ENCODE measurements around the gene KIF19. TPM values are rescaled to one million over a fixed set of nuclear protein-coding genes. Genes with fewer than 3 reads are reported as not detected.
"Not testable (repeated sequence)": the region's sequence is repeated elsewhere in the genome, so short reads cannot be mapped to it uniquely, and the experiment has no call there.

The KIF19 gene, protein sequence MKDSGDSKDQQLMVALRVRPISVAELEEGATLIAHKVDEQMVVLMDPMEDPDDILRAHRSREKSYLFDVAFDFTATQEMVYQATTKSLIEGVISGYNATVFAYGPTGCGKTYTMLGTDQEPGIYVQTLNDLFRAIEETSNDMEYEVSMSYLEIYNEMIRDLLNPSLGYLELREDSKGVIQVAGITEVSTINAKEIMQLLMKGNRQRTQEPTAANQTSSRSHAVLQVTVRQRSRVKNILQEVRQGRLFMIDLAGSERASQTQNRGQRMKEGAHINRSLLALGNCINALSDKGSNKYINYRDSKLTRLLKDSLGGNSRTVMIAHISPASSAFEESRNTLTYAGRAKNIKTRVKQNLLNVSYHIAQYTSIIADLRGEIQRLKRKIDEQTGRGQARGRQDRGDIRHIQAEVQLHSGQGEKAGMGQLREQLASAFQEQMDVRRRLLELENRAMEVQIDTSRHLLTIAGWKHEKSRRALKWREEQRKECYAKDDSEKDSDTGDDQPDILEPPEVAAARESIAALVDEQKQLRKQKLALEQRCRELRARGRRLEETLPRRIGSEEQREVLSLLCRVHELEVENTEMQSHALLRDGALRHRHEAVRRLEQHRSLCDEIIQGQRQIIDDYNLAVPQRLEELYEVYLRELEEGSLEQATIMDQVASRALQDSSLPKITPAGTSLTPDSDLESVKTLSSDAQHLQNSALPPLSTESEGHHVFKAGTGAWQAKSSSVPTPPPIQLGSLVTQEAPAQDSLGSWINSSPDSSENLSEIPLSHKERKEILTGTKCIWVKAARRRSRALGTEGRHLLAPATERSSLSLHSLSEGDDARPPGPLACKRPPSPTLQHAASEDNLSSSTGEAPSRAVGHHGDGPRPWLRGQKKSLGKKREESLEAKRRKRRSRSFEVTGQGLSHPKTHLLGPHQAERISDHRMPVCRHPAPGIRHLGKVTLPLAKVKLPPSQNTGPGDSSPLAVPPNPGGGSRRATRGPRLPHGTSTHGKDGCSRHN
- polyA plus RNA-seq (ENCODE audit: low read depth in 6 of 6): not detected

DNA sequence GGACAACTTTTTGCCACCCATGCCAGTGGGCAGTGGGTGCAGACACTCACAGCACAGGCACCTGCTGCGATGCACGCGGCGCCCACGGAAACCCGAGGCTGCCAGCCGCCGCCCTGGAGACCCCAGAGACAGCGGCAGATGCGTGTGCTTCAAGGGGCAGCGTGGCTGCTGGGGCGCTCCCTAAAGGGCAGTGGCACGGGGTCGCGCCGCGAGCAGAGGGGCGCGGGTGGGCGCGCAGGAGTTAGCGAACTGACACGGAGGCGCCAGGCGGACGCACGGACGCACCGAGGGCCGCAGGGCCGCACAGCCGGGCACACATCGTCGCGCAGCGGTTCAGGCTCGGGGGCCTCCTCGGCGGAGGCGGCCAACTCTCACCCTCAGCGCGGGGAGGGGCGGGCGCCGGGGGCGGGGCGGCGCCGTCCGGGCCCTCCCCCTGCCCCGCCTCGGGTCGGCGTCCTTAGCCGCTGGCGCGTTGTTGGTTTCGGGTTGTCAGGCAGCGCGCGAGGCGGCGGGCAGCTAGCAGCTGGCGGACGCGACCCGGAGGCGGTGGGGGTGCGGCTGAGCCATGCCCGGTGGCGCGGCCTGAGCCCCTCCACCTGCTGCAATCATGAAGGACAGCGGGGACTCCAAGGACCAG is at the start of gene KIF19:
Gene KIF19, plus strand, starts transcription at position 484 of the 637 bp plus-strand sequence. Its CDS starts 124 bp downstream, at position 608.
- peak; percentile 35 to 49 for ATAC-seq (ENCODE audit: low read depth in 2 of 2)

DNA sequence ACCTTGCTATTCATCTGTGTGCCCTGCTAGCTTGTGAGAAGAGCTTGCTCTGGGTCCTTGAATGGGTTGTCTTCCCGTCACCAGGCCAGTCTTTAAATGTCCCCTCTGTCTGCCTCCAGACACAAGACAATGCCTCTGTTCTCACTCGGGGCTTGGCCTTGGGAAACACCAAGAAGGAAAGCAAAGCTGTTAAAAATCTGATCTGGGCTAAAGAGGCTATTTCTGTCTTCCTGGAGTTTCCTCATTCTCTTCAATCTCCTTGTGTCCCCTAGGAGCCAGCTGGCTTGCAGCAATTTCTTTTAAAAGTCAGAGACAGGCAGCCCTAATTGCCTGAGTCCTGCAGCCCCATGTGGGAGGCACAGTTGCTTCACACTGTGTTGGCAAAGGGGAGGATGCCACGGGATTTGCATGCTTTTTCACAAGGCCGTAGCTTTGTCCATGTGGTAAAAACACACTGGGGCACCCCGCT is 49.5 kb upstream of the KIF19 start:
- peaks cover 0 to 7% of the 10 kb centered on the region in 2 donors for H3K36me3 Mint-ChIP-seq
- H3K4me1 Mint-ChIP-seq: peaks cover 10 to 24% (median 12%) of the 10 kb centered on the region in 3 donors
- peak overlapping the region in 1 of 8 donors; percentile 29 for H3K4me3 Mint-ChIP-seq
- ATAC-seq (ENCODE audit: low read depth in 2 of 2) (no peak), DNase-seq (no peak)
- peaks cover 6 to 48% (median 47%) of the 10 kb centered on the region in 3 donors for H3K27me3 Mint-ChIP-seq
- peak overlapping the region in 1 of 6 donors; percentile 47 for H3K27ac Mint-ChIP-seq
- H3K9me3 Mint-ChIP-seq: peaks cover 0 to 1% (median 0%) of the 10 kb centered on the region in 7 donors

More for the DNA sequence above, at the start of gene KIF19:
- H3K4me3 Mint-ChIP-seq: peak within 1 kb of the TSS in 6 of 8 donors; percentile 28 to 75 (median 62)
- peaks cover 0 to 1% (median 0%) of the 10 kb centered on the region in 7 donors for H3K9me3 Mint-ChIP-seq
- H3K4me1 Mint-ChIP-seq: peaks cover 0 to 21% (median 0%) of the 10 kb centered on the region in 3 donors
- H3K36me3 Mint-ChIP-seq: no peaks in the 10 kb centered on the region
- no peak within 1 kb of the TSS for H3K27ac Mint-ChIP-seq
- peaks cover 38 to 67% (median 65%) of the 10 kb centered on the region in 3 donors for H3K27me3 Mint-ChIP-seq
- DNase-seq: no peak

DNA sequence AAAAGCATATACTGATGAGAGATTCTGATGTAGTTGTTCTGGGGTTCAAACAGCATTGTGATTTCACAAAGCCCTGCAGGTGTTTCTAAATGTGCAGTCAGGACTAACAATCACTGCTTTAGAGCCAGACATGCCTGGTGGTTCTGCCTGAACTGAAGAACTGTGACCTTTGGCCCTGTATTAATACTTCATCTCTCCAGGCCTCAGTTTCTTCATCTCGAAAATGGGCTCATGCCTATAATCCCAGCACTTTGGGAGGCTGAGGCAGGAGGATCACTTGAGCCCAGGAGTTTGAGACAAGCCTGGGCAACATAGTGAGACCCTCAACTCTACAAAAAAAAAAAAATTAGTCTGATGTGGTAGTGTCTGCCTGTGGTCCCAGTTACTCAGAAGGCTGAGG is 48.1 kb upstream of the KIF19 start:
- Mint-ChIP-seq H3K27me3 (peaks cover 6 to 44% (median 44%) of the 10 kb centered on the region in 3 donors), H3K27ac (no peak overlapping the region), H3K4me3 (no peak overlapping the region), H3K36me3 (peaks cover 0 to 7% of the 10 kb centered on the region in 2 donors), H3K4me1 (peaks cover 10 to 25% (median 12%) of the 10 kb centered on the region in 3 donors), H3K9me3 (no peaks in the 10 kb centered on the region)
- DNase-seq (no peak), ATAC-seq (ENCODE audit: low read depth in 2 of 2) (no peak)

DNA sequence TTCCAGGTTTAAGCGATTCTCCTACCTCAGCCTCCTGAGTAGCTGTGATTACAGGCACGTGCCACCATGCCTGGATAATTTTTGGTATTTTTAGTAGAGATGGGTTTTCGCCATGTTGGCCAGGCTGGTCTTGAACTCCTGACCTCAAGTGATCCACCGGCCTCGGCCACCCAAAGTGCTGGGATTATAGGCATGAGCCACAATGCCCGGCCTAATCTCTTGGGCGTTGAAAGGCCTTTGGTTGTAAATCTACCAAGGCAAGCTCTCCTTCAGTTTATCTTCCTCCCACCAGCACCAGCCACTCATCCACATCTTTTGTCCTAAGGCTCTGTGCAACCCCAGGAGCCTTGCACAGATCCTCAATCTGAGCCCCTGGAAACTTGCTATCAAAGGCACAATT is 46.4 kb upstream of the KIF19 start:
- Mint-ChIP-seq H3K27me3 (peaks cover 3 to 31% (median 31%) of the 10 kb centered on the region in 3 donors), H3K4me1 (peaks cover 1 to 16% (median 3%) of the 10 kb centered on the region in 3 donors), H3K27ac (peak overlapping the region in 1 of 6 donors; percentile 89)
- not testable (repeated sequence) for H3K36me3 Mint-ChIP-seq; DNase-seq; ATAC-seq (ENCODE audit: low read depth in 2 of 2); H3K4me3 Mint-ChIP-seq; H3K9me3 Mint-ChIP-seq

DNA sequence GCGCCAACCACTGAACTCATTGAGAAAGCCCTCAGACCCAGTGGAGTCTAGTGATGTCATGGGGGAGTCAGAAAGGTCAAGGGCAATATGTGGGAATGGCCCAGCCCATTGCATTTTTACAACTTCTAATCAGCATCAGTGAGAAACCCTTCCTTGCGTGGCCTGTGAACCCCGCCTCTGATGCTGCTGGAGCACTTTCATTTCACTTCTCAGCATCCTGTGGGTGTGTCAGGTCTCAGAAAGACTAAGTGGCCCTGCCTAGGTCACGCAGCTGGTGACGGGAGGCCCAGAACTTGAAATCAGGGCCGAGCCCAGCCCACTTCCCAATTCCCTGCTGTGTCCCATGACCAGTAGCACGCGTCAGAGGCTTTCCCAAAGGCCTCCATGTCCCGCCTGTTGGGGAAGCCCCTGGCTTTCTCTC is 45.9 kb upstream of the KIF19 start:
- Mint-ChIP-seq H3K4me3 (no peak overlapping the region), H3K27ac (no peak overlapping the region), H3K27me3 (peaks cover 0 to 31% (median 26%) of the 10 kb centered on the region in 3 donors), H3K36me3 (peaks cover 0 to 7% of the 10 kb centered on the region in 2 donors), H3K4me1 (peaks cover 0 to 16% (median 0%) of the 10 kb centered on the region in 3 donors), H3K9me3 (no peaks in the 10 kb centered on the region)
- ATAC-seq (ENCODE audit: low read depth in 2 of 2): peak; percentile 27 to 37
- DNase-seq: no peak

DNA sequence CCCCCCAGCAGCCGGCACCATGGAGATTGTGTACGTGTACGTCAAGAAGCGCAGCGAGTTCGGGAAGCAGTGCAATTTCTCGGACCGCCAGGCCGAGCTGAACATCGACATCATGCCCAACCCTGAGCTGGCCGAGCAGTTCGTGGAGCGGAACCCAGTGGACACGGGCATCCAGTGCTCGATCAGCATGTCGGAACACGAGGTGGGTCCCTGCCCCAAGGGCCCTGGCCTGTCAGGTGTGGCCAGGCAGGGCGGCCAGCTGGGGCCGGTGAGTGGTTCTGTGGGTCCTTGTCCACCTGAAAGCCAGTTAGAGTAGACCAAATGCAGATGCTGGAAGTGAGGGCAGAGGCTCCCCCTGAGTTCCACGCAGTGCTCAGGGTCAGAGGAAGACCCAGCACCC is 44.2 kb upstream of the KIF19 start:
- Mint-ChIP-seq H3K27me3 (peaks cover 4 to 15% (median 10%) of the 10 kb centered on the region in 3 donors), H3K27ac (no peak overlapping the region), H3K9me3 (no peaks in the 10 kb centered on the region), H3K36me3 (no peaks in the 10 kb centered on the region), H3K4me3 (no peak overlapping the region), H3K4me1 (peaks cover 0 to 14% (median 0%) of the 10 kb centered on the region in 3 donors)
- ATAC-seq (ENCODE audit: low read depth in 2 of 2) (no peak), DNase-seq (no peak)

DNA sequence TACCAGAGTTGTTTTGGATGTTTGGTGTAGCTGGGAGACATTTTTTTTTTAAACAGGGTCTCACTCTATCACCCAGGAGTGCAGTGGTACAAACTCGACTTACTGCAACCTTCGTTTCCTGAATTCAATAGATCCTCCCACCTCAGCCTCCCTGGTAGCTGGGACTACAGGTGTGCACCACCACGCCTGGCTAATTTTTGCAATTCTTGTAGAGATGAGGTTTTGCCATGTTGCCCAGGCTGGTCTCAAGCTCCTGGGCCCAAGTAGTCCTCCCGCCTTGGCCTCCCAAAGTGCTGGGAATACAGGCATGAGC is 43.8 kb upstream of the KIF19 start:
- H3K9me3 Mint-ChIP-seq; DNase-seq; H3K27ac Mint-ChIP-seq; ATAC-seq (ENCODE audit: low read depth in 2 of 2); H3K4me3 Mint-ChIP-seq; H3K36me3 Mint-ChIP-seq: not testable (repeated sequence)
- peaks cover 4 to 13% (median 13%) of the 10 kb centered on the region in 3 donors for H3K27me3 Mint-ChIP-seq
- peaks cover 0 to 14% (median 0%) of the 10 kb centered on the region in 3 donors for H3K4me1 Mint-ChIP-seq

DNA sequence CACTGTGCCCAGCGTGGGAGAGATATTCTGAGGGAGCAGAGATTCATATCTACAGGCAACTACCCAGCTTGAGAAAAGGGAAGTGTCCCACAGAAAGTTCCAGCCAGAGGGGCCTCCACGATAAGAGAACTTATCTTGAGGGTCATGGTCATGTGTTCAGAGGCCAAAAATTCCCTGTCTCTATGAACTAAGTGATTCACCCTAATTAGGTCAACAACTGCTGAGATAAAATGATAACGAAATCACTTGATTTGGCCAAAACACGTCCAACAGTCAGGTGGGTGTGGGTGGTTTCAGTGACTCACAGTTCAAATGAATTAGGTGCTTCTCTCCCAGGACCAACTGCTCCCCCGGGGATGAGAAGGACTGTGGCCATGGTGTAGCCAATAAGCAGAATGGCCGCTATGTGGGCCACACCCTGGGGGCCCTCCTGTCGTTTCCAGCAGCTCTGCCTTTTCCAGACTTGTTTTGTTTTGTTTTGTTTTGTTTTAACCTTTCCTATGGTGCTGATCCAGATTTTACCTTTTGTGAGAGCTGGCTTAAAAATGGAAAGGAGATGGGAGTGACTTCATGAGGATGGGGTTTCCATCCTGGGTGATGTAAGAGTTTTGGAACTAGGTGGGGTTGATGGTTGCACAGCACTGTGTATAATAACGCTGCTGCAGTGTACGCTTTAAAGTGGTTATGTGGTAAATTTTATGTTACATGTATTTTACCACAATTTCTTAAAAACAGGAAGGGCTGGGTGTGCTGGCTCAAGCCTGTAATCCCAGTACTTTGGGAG is 43.2 kb upstream of the KIF19 start:
- Mint-ChIP-seq H3K36me3 (no peaks in the 10 kb centered on the region), H3K27me3 (peaks cover 4 to 15% (median 13%) of the 10 kb centered on the region in 3 donors)

DNA sequence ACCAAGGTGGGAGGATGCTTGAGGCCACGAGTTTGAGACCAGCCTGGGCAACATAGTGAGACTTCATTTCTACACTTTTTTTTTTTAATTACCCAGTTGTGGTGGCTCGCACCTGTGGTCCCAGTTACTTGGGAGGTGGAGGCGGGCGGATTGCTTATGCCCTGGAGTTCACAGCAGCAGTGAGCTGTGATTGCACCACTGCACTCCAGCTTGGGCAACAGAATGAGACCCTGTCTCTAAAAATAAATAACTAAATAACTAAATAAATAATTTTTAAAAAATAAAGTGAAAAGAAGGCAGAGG is 42.7 kb upstream of the KIF19 start:
- DNase-seq: no peak
- peaks cover 0 to 14% (median 0%) of the 10 kb centered on the region in 3 donors for H3K4me1 Mint-ChIP-seq

More for the DNA sequence above, 43.2 kb upstream of the KIF19 start:
- Mint-ChIP-seq H3K4me3 (no peak overlapping the region), H3K9me3 (no peaks in the 10 kb centered on the region), H3K27ac (peak overlapping the region in 2 of 6 donors; percentile 19 to 52), H3K4me1 (peaks cover 0 to 14% (median 0%) of the 10 kb centered on the region in 3 donors)
- DNase-seq: no peak
- ATAC-seq (ENCODE audit: low read depth in 2 of 2): no peak

DNA sequence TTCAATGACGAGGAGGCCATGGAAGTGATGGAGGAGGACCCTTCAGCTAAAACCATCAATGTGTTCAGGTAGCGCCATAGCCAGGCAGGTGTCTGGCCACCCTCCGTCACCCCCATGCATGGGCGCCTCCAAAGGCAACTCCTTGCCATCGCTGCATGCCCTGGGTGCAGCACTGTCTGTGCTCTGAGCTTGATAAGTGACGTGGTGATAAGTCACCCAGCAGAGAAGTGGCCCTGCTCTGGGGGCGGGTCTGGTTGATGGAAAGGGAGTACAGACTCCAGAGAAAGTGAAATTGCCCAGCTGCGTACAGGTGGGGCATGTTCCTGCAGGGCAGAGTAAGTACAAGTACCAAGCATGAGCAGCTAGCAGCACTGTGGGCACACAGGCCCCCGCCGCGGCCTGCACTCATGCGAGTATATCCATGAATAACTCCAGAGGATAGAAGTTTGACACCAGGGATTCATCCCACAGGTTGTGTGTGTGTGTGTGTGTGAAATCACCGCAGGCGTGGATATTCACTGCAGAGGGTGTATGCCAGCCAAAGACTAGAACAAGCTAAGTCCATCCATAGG is 38.9 kb upstream of the KIF19 start:
- peaks cover 0 to 8% (median 0%) of the 10 kb centered on the region in 3 donors for H3K4me1 Mint-ChIP-seq
- H3K36me3 Mint-ChIP-seq: no peaks in the 10 kb centered on the region
- H3K27ac Mint-ChIP-seq: peak overlapping the region in 2 of 6 donors; percentile 24 to 62
- DNase-seq (no peak), ATAC-seq (ENCODE audit: low read depth in 2 of 2) (no peak)
- H3K4me3 Mint-ChIP-seq: no peak overlapping the region
- peaks cover 4 to 23% (median 19%) of the 10 kb centered on the region in 3 donors for H3K27me3 Mint-ChIP-seq
- H3K9me3 Mint-ChIP-seq: no peaks in the 10 kb centered on the region

More for the DNA sequence above, 42.7 kb upstream of the KIF19 start:
- no peaks in the 10 kb centered on the region for H3K36me3 Mint-ChIP-seq
- no peak overlapping the region for H3K4me3 Mint-ChIP-seq
- no peak for ATAC-seq (ENCODE audit: low read depth in 2 of 2)
- no peaks in the 10 kb centered on the region for H3K9me3 Mint-ChIP-seq
- H3K27ac Mint-ChIP-seq: no peak overlapping the region
- H3K27me3 Mint-ChIP-seq: peaks cover 4 to 18% (median 15%) of the 10 kb centered on the region in 3 donors

DNA sequence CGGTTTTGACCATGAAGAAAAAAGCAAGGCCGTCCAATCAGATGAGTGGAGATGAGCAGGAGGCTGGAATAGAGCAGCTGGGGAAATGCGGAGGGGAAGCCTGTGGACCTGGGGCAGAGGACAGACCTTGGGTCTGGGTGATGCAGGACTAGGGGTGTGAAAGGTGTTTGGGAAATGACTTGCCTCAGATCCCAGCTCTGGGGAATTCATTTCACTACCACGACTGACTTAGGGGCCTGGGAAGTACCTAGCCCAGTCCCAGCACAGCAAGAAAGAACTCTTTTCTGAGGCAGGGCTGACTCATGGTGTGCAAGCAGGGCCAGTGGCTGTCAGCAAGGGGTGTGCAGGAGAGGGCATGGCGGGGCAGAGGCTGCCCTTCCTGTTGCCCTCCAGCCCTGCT is 37.2 kb upstream of the KIF19 start:
- DNase-seq (no peak), ATAC-seq (ENCODE audit: low read depth in 2 of 2) (no peak)
- peak overlapping the region in 1 of 6 donors; percentile 38 for H3K27ac Mint-ChIP-seq
- H3K36me3 Mint-ChIP-seq: no peaks in the 10 kb centered on the region
- H3K9me3 Mint-ChIP-seq: no peaks in the 10 kb centered on the region
- peaks cover 4 to 16% (median 12%) of the 10 kb centered on the region in 3 donors for H3K27me3 Mint-ChIP-seq
- peak overlapping the region in 1 of 8 donors; percentile 32 for H3K4me3 Mint-ChIP-seq
- peaks cover 0 to 6% (median 0%) of the 10 kb centered on the region in 3 donors for H3K4me1 Mint-ChIP-seq

DNA sequence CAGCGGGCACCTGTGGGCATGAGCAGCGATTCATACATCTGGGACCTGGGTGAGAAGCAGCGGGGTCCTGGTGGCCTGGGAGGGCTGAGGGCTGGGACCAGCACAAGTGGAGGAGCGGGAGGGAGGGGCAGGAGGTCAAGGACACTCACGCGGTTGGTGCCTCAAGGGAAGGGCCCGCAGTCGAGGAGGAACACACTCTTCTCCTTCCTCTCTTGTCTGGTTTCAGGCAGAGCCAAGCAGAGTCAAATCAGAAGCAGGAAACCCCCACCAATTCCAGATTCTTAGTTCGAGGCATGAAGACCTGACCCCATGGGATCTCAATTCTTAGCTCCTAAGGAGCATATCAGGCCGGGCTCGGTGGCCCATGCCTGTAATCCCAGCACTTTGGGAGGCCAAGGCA is 36.3 kb upstream of the KIF19 start:
- DNase-seq (no peak), ATAC-seq (ENCODE audit: low read depth in 2 of 2) (no peak)
- Mint-ChIP-seq H3K27ac (no peak overlapping the region), H3K4me1 (peaks cover 0 to 4% (median 0%) of the 10 kb centered on the region in 3 donors), H3K27me3 (peaks cover 4 to 20% (median 11%) of the 10 kb centered on the region in 3 donors), H3K4me3 (peak overlapping the region in 1 of 8 donors; percentile 9), H3K9me3 (peaks cover 0 to 3% (median 2%) of the 10 kb centered on the region in 7 donors), H3K36me3 (no peaks in the 10 kb centered on the region)

Measured in naive B cell (primary cell).